HG02623 (cell line): ENCODE data around the gene EFNA1.
"Not testable (repeated sequence)": the region's sequence is repeated elsewhere in the genome, so short reads cannot be mapped to it uniquely, and the experiment has no call there.

Source experiments
- ATAC-seq: cut with Tn5 transposase; IDR thresholded peaks from one replicate; pipeline ENCODE4 v1.9.1; 2021; ENCODE audit warnings: moderate library complexity; ENCODE audit not compliant: unreplicated experiment

The EFNA1 gene

DNA sequence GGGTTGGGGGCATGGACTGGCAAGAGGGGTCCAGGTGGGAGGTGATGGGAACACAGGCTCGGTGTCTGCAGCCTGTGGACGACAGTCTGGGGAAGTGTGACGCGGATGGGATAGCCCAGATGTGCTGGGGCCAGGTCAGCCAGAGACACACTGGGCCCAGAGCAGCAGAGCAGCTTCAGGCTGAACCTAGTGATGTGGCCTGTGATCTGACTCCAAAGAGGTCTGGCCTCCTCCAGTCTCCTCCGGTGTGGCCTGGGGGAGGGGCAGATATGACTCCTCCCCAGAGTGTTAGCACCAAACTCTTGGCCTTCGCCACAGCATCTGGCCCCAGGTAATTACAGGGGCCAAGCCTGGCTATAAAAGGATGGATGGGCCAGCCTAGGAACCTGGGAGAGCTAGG, 35.5 kb upstream of the EFNA1 start:
- no peak for ATAC-seq

DNA sequence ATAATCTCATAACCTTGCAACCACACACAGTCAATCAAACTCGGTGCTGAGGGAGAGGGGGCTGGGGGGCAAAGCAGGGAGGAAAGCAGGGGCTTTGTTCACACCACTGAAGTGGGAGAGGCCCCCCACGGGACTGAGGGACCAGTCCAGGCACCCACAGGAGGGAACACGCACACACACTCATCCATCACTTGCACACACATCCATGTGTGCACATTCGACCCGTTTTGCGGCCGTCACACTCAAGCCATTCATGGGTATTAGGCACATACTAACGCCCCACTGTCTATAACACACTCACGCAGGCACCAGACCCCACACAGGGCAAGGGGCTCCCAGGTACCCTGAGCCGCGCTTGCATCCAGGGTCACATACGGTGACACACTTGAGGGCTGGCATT, 35.0 kb upstream of the EFNA1 start:
- ATAC-seq, result no peak

DNA sequence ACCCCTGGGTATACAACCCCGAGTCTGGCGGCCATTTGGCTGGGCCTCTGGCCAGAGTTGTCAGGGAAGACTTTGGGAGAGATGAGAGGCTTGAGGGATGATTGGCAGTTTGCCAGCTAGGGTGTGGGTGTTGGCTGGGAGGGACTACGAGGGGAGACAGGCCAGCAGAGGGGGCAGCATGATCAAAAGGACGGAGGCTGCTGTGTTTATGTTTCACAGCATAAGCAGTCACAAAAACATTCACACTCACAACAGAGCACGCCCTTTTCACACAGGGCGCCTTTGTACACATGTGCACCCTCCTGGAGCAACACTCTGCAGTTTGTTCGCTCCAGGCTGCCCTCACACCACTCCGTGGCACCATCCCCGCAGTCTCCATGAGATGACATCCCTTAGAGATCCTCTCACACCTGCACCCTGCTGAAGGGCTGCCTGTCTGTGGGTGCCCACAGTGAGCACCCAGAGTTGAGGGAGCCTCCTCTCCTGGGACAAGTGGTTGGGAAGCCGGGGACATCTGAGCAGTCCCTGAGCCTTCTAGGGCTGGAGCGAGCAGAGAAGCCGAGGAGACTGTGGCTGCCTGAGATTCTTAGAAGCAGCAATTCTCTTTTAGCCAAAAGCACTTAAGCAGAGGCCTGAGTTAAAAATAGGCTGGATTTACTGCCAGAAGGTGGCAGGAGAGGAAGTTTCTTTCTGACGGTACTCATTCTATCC, 33.6 kb upstream of the EFNA1 start:
- no peak for ATAC-seq

DNA sequence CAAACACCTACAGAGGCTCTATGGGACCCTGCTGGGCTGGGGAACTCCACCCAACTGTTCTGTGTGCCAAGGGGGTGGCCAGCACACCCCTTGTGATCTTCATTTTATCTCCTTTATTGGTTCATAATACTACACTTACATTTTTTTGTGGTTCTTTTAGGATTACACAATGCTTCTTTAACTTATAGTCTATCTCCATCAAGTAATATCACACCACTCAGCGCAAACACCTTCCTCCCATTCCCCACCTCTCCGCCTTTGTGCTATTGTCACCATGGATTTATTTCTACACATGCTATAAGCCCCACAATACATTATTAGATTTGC, 33.1 kb upstream of the EFNA1 start:
- ATAC-seq, result no peak

DNA sequence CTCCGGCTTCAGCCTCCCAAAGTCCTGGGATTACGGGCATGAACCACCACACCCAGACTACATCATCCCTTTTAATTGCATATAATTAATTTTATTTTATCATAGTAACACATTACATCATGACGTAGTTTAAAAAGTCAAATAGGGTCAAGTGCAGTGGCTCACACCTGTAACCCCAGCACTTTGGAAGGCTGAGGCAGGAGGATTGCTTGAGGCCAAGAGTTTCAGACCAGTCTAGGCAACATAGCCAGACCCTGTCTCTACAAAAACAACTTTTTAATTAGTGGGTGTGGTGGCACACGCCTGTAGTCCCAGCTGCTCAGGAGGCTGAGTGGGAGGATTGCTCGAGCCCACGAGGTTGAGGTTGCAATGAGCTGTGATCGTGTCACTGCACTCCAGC, 28.3 kb upstream of the EFNA1 start:
- ATAC-seq, result no peak

DNA sequence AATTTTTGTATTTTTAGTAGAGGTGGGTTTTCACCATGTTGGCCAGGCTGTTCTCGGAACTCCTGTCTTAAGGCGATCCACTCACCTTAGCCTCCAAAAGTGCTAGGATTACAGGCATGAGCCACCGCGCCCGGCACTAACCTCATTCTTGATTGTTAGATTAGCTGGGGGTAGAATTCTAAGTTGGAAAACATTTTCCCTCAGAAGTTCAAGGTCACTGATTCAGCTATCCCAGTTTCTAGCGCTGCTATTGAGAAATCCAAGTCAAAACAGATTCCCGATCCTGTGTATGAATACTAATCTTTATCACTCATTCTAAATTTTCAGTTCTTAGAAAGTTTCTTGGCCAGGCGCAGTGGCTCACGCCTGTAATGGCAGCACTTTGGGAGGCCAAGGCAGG, 24.4 kb upstream of the EFNA1 start:
- no peak for ATAC-seq

DNA sequence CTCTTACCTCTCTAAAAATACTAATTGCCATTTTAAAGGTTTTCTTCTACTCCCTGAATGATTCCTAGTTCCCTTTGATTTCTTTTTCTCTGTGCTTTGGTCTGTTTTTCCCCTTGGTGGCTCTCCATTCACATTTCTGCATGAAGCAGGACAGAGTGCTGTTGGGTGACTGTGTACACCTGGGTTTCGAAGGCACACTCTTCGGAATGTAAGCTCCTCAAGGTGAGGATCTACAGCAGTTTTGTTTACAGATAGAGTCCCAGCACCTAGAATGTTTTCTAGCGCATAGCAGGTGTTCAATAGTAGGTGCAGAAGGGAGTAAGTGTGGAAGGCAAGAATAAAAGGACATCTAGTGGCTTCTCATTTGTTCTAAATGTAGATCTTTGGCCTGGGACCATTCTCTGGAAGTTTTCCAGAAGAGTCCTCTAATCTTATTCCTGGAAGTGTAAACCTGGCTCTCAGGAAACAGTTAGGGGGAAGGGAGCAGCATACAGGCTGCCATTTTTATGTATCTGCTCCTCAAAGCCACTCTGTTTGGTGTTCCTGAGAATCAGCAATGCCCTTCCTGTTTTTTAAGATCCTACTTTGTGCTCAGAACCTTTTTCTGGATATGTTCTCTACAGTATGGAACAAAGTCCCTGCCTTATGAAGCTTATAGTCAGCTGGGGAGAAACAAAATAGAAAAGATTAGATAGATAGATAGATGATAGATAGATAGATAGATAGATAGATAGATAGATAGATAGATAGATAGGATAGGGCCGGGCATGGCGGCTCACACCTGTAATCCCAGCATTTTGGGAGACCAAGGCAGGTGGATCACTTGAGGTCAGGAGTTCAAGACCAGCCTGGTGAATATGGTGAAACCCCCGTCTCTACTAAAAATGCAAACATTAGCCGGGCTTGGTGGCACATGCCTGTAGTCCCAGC, 22.8 kb upstream of the EFNA1 start:
- ATAC-seq, result no peak

DNA sequence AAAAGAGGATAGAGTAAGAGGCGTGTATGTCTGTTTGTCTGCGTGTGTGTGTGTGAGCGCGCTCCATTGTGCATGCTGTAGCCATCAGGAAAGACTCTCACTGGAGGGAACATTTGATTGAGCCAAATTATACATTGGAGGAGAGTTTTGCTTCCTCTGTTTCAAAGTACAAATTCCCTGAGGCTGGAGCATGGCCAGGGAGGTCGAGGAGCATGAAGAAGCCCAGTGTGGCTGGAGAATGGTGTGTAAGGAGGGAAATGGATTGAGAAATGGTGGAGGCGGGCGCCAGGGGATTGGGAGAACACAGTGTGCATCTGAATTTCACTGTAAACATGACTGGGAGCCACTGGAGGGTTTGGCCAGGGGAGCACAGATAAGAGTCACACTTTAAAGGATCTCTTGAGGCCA, 22.1 kb upstream of the EFNA1 start:
- no peak for ATAC-seq

DNA sequence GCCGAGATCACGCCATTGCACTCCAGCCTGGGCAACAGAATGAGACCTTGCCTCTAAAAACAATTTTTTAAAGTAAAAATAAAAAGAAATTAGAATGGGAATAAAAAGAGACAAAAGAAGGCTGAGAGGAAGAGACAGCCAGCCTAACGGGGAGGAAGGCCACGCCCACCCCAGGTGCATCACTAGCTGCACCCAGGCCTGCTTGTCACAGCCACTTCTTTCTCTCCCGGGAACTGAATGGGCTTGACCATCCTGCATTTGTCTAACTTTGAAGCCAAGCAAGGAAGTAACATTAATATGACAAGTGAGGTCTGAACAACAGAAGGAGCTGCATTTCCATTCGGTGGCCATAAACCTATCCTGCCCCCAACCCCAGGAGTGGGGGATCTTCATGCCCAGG, 20.8 kb upstream of the EFNA1 start:
- no peak for ATAC-seq

DNA sequence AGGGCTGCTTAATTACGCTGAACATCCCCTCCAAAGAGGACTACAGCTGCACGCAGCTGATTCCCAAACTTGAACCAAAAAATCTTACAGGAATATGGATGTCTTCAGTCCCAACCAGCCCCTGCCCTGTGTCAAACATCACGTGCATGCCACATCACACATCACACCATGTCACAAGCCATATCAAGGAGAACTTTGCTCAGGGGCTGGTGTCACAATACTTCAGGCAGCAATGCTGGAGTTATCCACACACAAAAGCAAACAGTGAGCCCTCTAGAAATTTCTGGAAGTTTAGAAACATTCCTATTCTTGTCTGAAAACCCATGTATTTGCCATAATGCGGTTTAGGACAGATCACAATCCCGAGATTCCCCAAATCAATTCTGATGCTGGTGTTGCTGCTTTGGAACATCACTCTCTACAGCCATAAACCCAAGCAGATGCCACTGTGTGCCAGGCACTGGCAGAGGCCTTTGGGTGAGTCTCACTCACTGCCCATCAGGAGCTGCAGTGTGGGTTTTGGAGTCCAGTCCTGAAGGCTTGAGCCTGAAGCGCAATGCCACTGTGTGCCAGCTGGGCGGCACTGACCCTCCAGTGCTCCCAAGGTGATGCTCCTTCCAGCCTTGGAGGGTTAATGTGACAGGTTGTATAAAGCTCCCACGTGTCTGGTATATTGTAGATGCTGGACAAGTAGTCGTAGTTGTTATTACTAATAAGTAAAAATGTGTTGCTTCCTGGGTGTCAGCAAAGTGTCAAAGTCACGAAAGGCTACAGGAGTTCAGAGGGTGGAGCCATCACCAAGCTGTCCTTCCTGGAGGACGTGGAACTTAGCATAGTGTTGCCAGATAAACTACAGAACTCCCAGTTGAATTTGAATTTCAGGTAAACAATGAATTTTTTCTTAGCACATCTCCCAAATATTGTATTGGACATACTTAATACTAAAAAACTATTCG, 20.1 kb upstream of the EFNA1 start:
- ATAC-seq, result no peak

DNA sequence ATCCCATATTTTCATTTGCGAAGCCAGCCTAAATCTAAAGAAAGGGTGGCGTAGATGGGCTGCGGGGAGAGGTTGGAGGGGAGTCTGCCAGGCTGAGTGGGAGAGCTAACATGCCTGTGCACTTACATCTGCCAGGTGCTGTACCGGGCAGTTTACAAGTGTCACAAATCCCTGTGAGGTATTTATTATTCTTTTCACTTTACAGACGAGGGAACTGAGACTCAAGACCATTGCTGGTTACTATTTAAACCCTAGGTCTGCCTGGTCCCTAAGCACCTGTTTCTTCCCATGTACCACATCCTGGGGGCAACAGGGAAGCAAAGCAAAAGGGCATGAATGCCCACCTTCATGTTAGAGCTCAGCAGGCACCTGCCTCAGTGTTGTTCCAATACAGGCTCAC, 19.4 kb upstream of the EFNA1 start:
- no peak for ATAC-seq

DNA sequence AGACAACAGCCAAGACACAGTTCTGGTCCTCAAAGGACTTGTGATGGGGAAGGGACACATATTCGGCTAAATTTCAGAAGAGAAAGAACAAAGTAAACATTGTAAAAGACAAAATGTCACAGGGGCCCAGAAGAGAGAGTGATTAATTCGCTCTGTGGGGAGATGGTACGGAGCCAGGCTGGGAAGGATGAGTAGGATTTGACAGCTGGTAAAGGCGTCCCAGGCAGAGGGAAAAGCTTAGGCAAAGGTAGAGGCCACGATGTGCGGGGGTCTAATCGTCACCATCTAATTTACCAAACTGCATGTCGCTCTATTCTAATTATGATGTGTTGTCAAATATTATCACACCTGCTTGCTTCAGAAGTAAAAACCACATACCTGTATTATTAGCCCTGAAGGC, 17.3 kb upstream of the EFNA1 start:
- no peak for ATAC-seq

DNA sequence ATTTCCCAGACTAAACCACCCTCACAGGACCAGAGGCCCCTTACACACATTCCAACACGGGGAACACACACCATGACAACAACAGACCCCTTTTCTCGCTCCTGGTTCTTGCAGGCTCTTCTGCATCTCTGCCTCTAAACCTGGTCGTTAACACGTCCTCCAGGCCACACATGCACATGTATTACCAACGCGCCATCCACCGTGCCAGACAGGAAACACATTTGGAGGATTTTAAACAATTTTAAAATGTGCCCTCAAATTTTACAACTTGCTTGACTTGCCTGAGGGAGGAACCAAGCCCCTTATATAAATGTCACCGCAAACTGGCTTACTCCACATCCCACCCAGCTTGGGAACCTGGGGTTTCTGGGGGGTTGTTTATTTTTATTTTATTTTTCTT, 16.9 kb upstream of the EFNA1 start:
- ATAC-seq, result no peak

DNA sequence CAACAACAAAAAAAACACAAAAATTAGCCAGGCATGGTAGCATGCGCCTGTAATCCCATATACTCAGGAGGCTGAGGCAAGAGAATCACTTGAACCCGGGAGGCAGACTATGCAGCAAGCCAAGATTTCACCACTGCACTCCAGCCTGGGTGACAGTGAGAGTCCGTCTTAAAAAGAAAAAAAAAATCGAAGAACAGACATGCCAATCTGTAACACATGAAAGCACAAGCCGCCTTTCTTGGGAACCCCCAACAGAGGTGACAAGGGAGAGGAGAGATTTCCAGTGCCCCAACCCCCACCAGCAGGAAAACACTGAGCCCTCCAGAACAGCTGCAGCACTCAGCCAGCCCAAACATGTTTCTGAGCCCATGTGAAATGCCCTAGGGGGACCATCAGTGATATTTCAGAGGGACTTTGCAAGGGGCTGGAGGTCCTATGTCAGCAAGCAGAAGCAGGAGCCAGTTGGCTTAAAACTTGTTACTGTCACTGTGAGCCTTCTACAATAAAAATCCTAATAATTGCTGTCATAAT, 14.2 kb upstream of the EFNA1 start:
- ATAC-seq, result no peak

DNA sequence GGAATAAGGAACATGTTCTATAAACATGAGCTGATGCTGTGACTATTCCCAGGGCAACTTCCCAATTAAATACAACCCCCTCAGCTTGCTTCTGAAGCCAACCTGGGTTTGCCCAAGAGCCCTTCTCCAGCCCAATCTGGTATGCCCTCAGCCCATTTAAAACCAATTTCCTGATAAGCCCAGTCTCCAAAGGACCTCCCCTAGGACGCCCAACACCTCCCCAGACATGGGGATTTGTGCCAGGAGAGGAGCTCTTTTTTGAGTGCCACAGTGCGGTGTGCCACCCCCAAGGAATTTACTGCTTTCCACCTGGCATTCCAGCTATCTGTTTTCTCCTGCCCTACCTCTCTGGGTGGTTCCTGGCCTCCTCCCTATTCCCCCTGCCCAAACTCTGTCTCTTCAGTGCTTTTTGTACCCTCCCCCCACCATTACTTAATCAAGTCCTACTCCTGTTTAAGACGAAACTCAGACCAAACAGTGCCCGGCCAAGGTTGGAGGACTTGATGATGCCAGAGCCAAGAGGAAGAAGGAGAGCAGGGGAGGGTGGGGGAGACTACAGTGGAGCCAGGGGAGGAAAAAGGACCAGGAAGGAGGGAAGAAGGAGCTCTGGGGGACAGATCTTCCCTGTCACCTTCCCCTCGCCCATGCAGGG, 11.4 kb upstream of the EFNA1 start:
- ATAC-seq, result no peak

DNA sequence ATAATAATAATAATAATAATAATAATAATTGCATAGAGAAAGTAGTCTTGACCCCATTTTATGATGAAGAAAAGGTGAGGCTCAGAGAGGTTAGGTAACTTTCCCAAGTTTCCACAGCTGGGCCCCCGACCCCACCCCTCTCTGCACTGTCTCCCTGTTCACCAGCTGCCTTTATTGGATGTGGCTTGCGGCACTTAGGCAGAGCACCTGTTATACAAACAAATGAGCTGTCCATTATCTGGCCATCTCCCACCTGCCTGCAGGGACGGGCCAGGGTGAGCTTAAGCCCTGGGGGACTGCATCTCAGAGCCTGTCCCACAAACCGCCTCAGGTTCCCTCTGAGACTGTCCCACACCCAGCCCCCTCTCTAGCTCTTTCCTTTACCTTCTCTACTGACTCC, 10.1 kb upstream of the EFNA1 start:
- no peak for ATAC-seq

DNA sequence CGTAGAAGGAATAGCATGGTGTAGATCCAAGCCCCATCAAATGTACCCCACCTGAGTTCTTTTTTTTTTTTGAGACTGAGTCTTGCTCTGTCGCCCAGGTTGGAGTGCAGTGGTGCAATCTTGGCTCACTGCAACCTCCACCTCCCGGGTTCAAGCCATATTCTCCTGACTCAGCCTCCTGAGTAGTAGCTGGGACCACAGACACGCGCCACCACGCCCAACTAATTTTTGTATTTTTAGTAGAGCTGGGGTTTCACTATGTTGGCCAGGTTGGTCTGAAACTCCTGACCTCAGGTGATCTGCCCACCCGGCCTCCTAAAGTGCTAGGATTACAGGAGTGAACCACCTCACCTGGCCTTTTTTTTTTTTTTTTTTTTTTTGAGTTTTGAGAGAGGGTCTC, 9.6 kb upstream of the EFNA1 start:
- ATAC-seq, result not testable (repeated sequence)

DNA sequence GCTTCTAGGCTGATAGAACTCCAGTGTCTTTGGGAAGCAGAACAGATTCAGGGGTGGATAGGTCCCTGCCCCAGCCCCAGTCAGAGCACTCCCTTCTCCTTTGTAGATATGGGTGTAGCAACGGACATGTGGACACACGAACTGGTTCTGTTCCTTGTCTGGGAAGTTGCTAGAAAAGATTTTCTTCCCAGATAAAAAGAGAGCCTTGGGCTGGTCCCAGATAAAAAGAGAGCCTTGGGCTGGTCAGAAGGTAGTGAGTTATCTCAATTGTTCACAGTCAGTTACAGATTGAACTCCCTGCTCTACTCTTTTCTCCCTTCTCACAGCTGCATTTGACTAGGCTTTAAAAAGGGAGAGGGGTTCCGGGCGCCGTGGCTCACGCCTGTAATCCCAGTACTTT, 7.4 kb upstream of the EFNA1 start:
- no peak for ATAC-seq

DNA sequence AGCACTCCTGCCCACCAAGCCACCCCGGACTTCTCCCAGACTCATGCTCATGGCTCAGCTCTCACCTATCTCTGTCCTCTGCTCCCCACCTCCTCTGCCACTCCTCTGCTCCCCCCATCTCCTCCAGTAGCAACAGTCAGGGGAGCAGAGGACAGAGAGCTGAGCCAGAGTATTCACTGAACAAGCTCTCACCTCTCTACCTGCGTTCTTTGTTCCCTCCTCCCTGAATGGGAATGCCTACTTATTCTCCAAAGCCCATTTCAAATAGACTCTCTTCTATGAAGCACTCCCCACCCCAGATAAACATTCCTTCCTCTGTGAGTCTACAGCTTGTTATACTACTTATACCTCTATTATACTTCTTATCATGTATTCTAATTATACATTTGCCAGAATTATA, 6.4 kb upstream of the EFNA1 start:
- ATAC-seq, result no peak

DNA sequence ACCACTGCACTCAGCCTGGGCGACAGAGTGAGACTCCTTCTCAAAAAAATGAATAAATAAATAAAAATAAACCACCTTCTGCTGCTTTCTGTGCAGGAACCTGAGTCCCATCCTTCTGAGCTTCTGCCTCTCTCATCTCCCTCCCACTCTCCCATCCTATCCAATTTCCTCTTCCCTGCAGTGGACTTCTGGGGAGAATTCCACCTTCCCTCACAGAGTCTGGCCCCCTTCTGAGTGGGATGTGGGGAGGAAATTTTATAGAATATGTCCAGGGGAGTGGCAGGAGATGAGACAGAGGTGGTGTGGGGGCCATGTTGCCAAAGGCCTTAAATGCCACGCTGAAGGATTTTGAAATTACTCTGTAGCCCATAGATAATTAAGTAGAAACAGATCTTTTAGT, 5.4 kb upstream of the EFNA1 start:
- no peak for ATAC-seq

DNA sequence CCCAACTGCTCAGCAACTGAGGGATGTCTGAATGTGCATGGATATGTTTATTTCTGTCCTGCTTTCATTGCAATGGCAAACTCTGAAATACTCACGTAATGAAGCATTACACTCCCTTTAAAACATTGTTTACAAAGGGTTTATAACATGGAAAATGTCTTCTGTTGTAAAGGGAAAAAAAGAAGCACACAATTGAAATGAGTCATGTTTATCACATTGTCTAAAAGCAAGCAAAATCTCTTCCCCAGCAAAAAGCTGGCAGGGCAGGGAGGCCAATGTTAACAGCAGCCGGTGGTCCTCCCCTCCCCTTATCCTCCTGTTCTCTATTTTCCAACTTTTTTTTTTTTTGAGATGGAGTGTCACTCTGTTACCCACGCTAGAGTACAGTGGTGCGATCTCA, 3.9 kb upstream of the EFNA1 start:
- no peak for ATAC-seq
